Neural crest cell (in vitro differentiated cells): ENCODE measurements around the gene PIP4K2A. TPM values are rescaled to one million over a fixed set of nuclear protein-coding genes. Genes with fewer than 3 reads are reported as not detected.

Source experiments
- DNase-seq: peaks from one replicate; pipeline ENCODE4 v3.0.0; 2021; ENCODE audit warnings: low read depth, mixed read lengths, low spot score
- H3K27ac Mint-ChIP-seq: one replicate; pipeline ENCODE4 v1.8.0; 2021; ENCODE audit warnings: mild to moderate bottlenecking, mixed read lengths; ENCODE audit not compliant: unreplicated experiment
- H3K27me3 Mint-ChIP-seq: 2 replicates; pipeline ENCODE4 v1.8.0; 2021; ENCODE audit warnings: low read depth, mild to moderate bottlenecking, mixed read lengths
- H3K36me3 Mint-ChIP-seq: 2 replicates; pipeline ENCODE4 v1.8.0; 2021; ENCODE audit warnings: low read depth, mild to moderate bottlenecking, mixed read lengths
- H3K4me1 Mint-ChIP-seq: 2 replicates; pipeline ENCODE4 v1.8.0; 2021; ENCODE audit warnings: mixed read lengths
- H3K4me3 Mint-ChIP-seq: one replicate; pipeline ENCODE4 v1.8.0; 2021; ENCODE audit warnings: mild to moderate bottlenecking, mixed read lengths
- H3K9me3 Mint-ChIP-seq: 2 replicates; pipeline ENCODE4 v1.8.0; 2021; ENCODE audit warnings: mixed read lengths
- total RNA-seq: library from RNA; stranded (reverse); gene quantifications from 2 replicates; pipeline ENCODE4 v1.2.1, GENCODE V29; 2021
- TF ChIP-seq, protein P1 (sequence below): fragments of 200-600 bp; sonication (generic); conservative IDR thresholded peaks from 2 replicates; pipeline ENCODE4 v1.5.0; 2021; ENCODE audit warnings: antibody characterized with exemption, mild to moderate bottlenecking

Gene PIP4K2A
- total RNA-seq, 1 donor from 2014 or later: 28.7 TPM

DNA sequence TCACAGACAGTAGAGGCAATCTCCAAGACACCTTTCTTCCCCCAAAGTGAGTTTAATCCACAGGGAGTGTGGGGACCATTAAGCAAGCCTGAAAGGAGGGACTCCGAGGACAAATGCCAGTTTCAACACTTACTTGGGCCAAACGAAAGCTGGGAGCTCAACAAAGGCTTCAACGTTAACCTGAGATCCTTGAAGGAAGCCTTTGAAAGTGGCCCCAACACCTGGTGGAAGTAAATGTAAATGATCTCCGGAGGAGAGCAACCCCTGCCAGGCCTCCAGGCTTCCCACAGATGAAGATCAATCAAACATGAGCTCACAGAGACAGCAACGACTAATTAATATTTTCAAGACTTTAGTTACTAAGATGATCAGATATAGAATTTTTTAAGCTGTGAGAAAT is 103.8 kb downstream of the PIP4K2A start:
- Mint-ChIP-seq H3K27me3 (no peaks in the 10 kb centered on the region), H3K27ac (no peak overlapping the region), H3K36me3 (peaks cover 22% of the 10 kb centered on the region), H3K4me3 (no peak overlapping the region), H3K4me1 (peaks cover 31% of the 10 kb centered on the region), H3K9me3 (peaks cover 5% of the 10 kb centered on the region)
- DNase-seq: no peak
- TF ChIP-seq, protein P1, sequence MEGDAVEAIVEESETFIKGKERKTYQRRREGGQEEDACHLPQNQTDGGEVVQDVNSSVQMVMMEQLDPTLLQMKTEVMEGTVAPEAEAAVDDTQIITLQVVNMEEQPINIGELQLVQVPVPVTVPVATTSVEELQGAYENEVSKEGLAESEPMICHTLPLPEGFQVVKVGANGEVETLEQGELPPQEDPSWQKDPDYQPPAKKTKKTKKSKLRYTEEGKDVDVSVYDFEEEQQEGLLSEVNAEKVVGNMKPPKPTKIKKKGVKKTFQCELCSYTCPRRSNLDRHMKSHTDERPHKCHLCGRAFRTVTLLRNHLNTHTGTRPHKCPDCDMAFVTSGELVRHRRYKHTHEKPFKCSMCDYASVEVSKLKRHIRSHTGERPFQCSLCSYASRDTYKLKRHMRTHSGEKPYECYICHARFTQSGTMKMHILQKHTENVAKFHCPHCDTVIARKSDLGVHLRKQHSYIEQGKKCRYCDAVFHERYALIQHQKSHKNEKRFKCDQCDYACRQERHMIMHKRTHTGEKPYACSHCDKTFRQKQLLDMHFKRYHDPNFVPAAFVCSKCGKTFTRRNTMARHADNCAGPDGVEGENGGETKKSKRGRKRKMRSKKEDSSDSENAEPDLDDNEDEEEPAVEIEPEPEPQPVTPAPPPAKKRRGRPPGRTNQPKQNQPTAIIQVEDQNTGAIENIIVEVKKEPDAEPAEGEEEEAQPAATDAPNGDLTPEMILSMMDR: no peak

- TF ChIP-seq, protein P1: no peak
- Mint-ChIP-seq H3K9me3 (peaks cover 5% of the 10 kb centered on the region), H3K36me3 (peaks cover 22% of the 10 kb centered on the region), H3K4me1 (peaks cover 34% of the 10 kb centered on the region), H3K4me3 (no peak overlapping the region), H3K27me3 (no peaks in the 10 kb centered on the region), H3K27ac (no peak overlapping the region)
- DNase-seq: no peak
Measured at GRCh38 chr10:22609719-22610465, 104.5 kb downstream of the PIP4K2A start.

GRCh38 chr10:22609251-22609650 is 105.1 kb downstream of the PIP4K2A start:
- H3K9me3 Mint-ChIP-seq: peaks cover 5% of the 10 kb centered on the region
- no peaks in the 10 kb centered on the region for H3K27me3 Mint-ChIP-seq
- no peak overlapping the region for H3K4me3 Mint-ChIP-seq
- TF ChIP-seq, protein P1: no peak
- no peak overlapping the region for H3K27ac Mint-ChIP-seq
- DNase-seq: no peak
- peaks cover 22% of the 10 kb centered on the region for H3K36me3 Mint-ChIP-seq
- peaks cover 39% of the 10 kb centered on the region for H3K4me1 Mint-ChIP-seq

GRCh38 chr10:22607261-22607660 is 107.1 kb downstream of the PIP4K2A start:
- Mint-ChIP-seq H3K9me3 (peaks cover 5% of the 10 kb centered on the region), H3K4me1 (peaks cover 29% of the 10 kb centered on the region), H3K36me3 (peaks cover 16% of the 10 kb centered on the region), H3K4me3 (no peak overlapping the region), H3K27me3 (no peaks in the 10 kb centered on the region), H3K27ac (no peak overlapping the region)
- TF ChIP-seq, protein P1: no peak
- no peak for DNase-seq

GRCh38 chr10:22606164-22606614 is 108.2 kb downstream of the PIP4K2A start:
- Mint-ChIP-seq H3K4me1 (peaks cover 26% of the 10 kb centered on the region), H3K27me3 (no peaks in the 10 kb centered on the region), H3K27ac (no peak overlapping the region), H3K36me3 (peaks cover 16% of the 10 kb centered on the region), H3K4me3 (no peak overlapping the region), H3K9me3 (peaks cover 5% of the 10 kb centered on the region)
- TF ChIP-seq, protein P1: no peak
- no peak for DNase-seq
